GM12878 (cell line): ENCODE results near the gene OR8I2. TPM values are rescaled to one million over a fixed set of nuclear protein-coding genes. Genes with fewer than 3 reads are reported as not detected.

Source experiments
- ATAC-seq: fragments of 200-7000 bp; cut with Tn5 transposase; 3 replicates; pipeline ENCODE4 v1.9.1; 2020; ENCODE audit warnings: mild to moderate bottlenecking, moderate library complexity
- BruUV-seq: library from RNA; stranded (reverse); fragments of 400-500 nt; replicated peaks from 2 replicates; lab custom pipeline; 2021; lab: Mats Ljungman, UMichigan
- CTCF ChIA-PET: fragments of 300-600 bp; sonication (Branson Sonifier 250); formaldehyde crosslinking; extraction: SDS; loops from one replicate; lab custom pipeline; 2021; ENCODE audit warnings: inconsistent platforms; lab: Yijun Ruan, JAX
- POLR2A ChIA-PET: fragments of 350-600 bp; formaldehyde crosslinking; extraction: SDS; loops from one replicate; lab custom pipeline; 2021; ENCODE audit warnings: inconsistent platforms; lab: Charles Lee
- RAD21 ChIA-PET: fragments of 300-600 bp; sonication (Branson Sonifier 250); formaldehyde crosslinking; loops from one replicate; lab custom pipeline; 2023; ENCODE audit warnings: antibody characterized with exemption; ENCODE audit not compliant: unreplicated experiment; lab: Charles Lee
- SMC1A ChIA-PET: fragments of 300-600 bp; sonication (Branson Sonifier 250); formaldehyde crosslinking; loops from one replicate; lab custom pipeline; 2023; ENCODE audit not compliant: unreplicated experiment, uncharacterized antibody; lab: Charles Lee
- DNase-seq: peaks from one replicate; pipeline ENCODE4 v3.0.0-alpha.2; 2011; ENCODE audit warnings: low read depth, low spot score
- FAIRE-seq: peaks from 3 replicates; lab custom pipeline; 2011; peaks lifted over from hg19 to GRCh38; lab: Jason Lieb, UNC
- H2AFZ ChIP-seq: 2 replicates; pipeline ENCODE4 v1.6.0; 2011; ENCODE audit warnings: low read depth, low read length, control low read depth; ENCODE audit not compliant: control insufficient read depth
- H3K27ac ChIP-seq: 2 replicates; pipeline ENCODE4 v1.5.1; 2011; ENCODE audit warnings: control low read depth; ENCODE audit not compliant: control insufficient read depth, insufficient read depth
- H3K27me3 ChIP-seq, 2 experiments: replicated peaks in 1 of 2; 2 replicates each; pipeline versions ENCODE4 v1.6.0 to v1.6.1; 2011; ENCODE audit warnings: low read length in 1 of 2; ENCODE audit not compliant: control insufficient read depth in 2 of 2, insufficient read depth in 2 of 2
- H3K36me3 ChIP-seq, 2 experiments: 2 replicates each; pipeline ENCODE4 v1.5.1; 2011; ENCODE audit warnings: low read length in 1 of 2; ENCODE audit not compliant: control insufficient read depth in 2 of 2, insufficient read depth in 2 of 2
- H3K4me1 ChIP-seq: 2 replicates; pipeline ENCODE4 v1.6.1; 2011; ENCODE audit warnings: mild to moderate bottlenecking, low read length, moderate library complexity, mixed read lengths; ENCODE audit not compliant: control insufficient read depth, insufficient read depth
- H3K4me2 ChIP-seq: 2 replicates; pipeline ENCODE4 v1.6.0; 2011; ENCODE audit warnings: control low read depth; ENCODE audit not compliant: control insufficient read depth, insufficient read depth
- H3K4me3 ChIP-seq: fragments of 200-600 bp; sonication (generic); 2 replicates; pipeline ENCODE4 v1.5.1; 2016
- H3K79me2 ChIP-seq: 2 replicates; pipeline ENCODE4 v1.6.0; 2011; ENCODE audit warnings: low read length; ENCODE audit not compliant: control insufficient read depth, insufficient read depth
- H3K9ac ChIP-seq: 2 replicates; pipeline ENCODE4 v1.8.0; 2011; ENCODE audit warnings: low read length, control low read depth, mixed read lengths; ENCODE audit not compliant: control insufficient read depth, insufficient read depth
- H3K9me3 ChIP-seq: replicated peaks from 3 replicates; pipeline ENCODE4 v1.5.1; 2011; ENCODE audit warnings: mild to moderate bottlenecking, low read length; ENCODE audit not compliant: control insufficient read depth, insufficient read depth
- H4K20me1 ChIP-seq: 2 replicates; pipeline ENCODE4 v1.6.0; 2011; ENCODE audit not compliant: control insufficient read depth, insufficient read depth
- BACH1 ChIP-seq: fragments of 450-650 bp; IDR thresholded peaks from 2 replicates; pipeline ENCODE4 v1.6.1; 2017; ENCODE audit warnings: mild to moderate bottlenecking, borderline replicate concordance
- CREM ChIP-seq: IDR thresholded peaks from 2 replicates; pipeline ENCODE4 v1.6.1; 2014; ENCODE audit warnings: antibody characterized with exemption, low read depth
- EGR1 ChIP-seq, 2 experiments: IDR thresholded peaks; 1 replicate in 1 of 2; 2 replicates in 1 of 2; pipeline ENCODE4 v1.6.1; 2011 to 2012; ENCODE audit warnings: low read depth in 2 of 2, low read length in 2 of 2, borderline replicate concordance in 1 of 2, mild to moderate bottlenecking in 1 of 2, moderate library complexity in 1 of 2
- HDAC6 ChIP-seq: fragments of 200-600 bp; sonication (generic); IDR thresholded peaks from one replicate; pipeline ENCODE4 v1.8.0; 2017; ENCODE audit warnings: antibody characterized with exemption; ENCODE audit not compliant: unreplicated experiment
- KAT2A ChIP-seq: conservative IDR thresholded peaks from 2 replicates; pipeline ENCODE4 v1.6.1; 2011; ENCODE audit warnings: low read depth, low read length; ENCODE audit not compliant: control insufficient read depth
- LARP7 ChIP-seq: fragments of 450-650 bp; IDR thresholded peaks from 2 replicates; pipeline ENCODE4 v1.6.1; 2017; ENCODE audit warnings: mild to moderate bottlenecking
- POLR2A ChIP-seq: IDR thresholded peaks from 2 replicates; pipeline ENCODE4 v1.6.1; 2011; ENCODE audit warnings: low read depth, mild to moderate bottlenecking, low read length
- YBX1 ChIP-seq: fragments of 450-650 bp; IDR thresholded peaks from 2 replicates; pipeline ENCODE4 v1.6.1; 2016; ENCODE audit warnings: antibody characterized with exemption
- ZBTB33 ChIP-seq: fragments of 450-650 bp; IDR thresholded peaks from 2 replicates; pipeline ENCODE4 v1.6.1; 2017; ENCODE audit warnings: mild to moderate bottlenecking
- ZNF207 ChIP-seq: fragments of 450-650 bp; IDR thresholded peaks from 2 replicates; pipeline ENCODE4 v1.6.1; 2014; ENCODE audit warnings: antibody characterized with exemption, mild to moderate bottlenecking, borderline replicate concordance
- WGBS: methylation state at CpG from one replicate; pipeline ENCODE4 v1.1.6; 2016; ENCODE audit warnings: low lambda C conversion rate; ENCODE audit not compliant: insufficient replicate concordance, insufficient coverage; ENCODE audit errors: missing lambda C conversion rate; 5-methylcytosine and 5-hydroxymethylcytosine counted together
- in situ Hi-C: fragments of 300-500 bp; cut with MboI; formaldehyde crosslinking; loops from 9 replicates; pipeline ENCODE4 v1.14.3; 2018; ENCODE audit warnings: mixed read lengths
- intact Hi-C: fragments of 100-400 bp; cut with micrococcal nuclease; formaldehyde crosslinking; loops from one replicate; pipeline ENCODE4 v1.14.2; 2022; ENCODE audit not compliant: unreplicated experiment
- polyA plus RNA-seq, 11 experiments: library from polyadenylated mRNA; depleted of rRNA in 4 of 11; unstranded in 6 of 11; stranded (reverse) in 5 of 11; fragments of >200 nt; fragmentation: Nextera tagmentation in 4 of 11; fragmentation: Illumina TruSeq in 1 of 11; extraction: Ambion mirVana in 4 of 11; extraction: Trizol in 1 of 11; gene quantifications; 1 replicate in 1 of 11; 2 replicates in 10 of 11; pipeline versions ENCODE4 v1.2.1 to v1.2.3, GENCODE V29; 2011 to 2016; ENCODE audit warnings: inconsistent platforms in 2 of 11, missing spikeins in 2 of 11, low read depth in 1 of 11
- total RNA-seq, 4 experiments: library from RNA; depleted of rRNA in 3 of 4; stranded (reverse); fragments of >200 nt in 3 of 4; fragmentation: Illumina TruSeq in 1 of 4; extraction: Trizol in 1 of 4; gene quantifications; 2 replicates each; pipeline versions ENCODE4 v1.2.1 to v1.2.3, GENCODE V29; 2013 to 2021
- TF ChIP-seq, protein P1 (sequence below), 3 experiments: IDR thresholded peaks in 2 of 3; conservative IDR thresholded peaks in 1 of 3; 2 replicates each; pipeline ENCODE4 v1.5.1; 2011; ENCODE audit warnings: low read depth in 3 of 3, low read length in 3 of 3, mild to moderate bottlenecking in 3 of 3, control low read depth in 2 of 3, moderate library complexity in 2 of 3, inconsistent platforms in 1 of 3, mixed read lengths in 1 of 3; ENCODE audit not compliant: control insufficient read depth in 2 of 3, insufficient read depth in 1 of 3; ENCODE audit errors: extremely low read depth in 1 of 3
- TF ChIP-seq, protein P2 (sequence below): IDR thresholded peaks from 2 replicates; pipeline ENCODE4 v1.6.1; 2012; ENCODE audit warnings: low read depth, low read length, improper control_type of control experiment

Gene OR8I2
- total and polyA plus RNA-seq, 10 of the 15 experiments (the other 5 are each of a cell fraction or from before 2014, with no cell fraction given) = not detected

GRCh38 chr11:56045538-56045937 lies 47.6 kb upstream of the OR8I2 start (continued):
- no peak for TF ChIP-seq ZBTB33

DNA sequence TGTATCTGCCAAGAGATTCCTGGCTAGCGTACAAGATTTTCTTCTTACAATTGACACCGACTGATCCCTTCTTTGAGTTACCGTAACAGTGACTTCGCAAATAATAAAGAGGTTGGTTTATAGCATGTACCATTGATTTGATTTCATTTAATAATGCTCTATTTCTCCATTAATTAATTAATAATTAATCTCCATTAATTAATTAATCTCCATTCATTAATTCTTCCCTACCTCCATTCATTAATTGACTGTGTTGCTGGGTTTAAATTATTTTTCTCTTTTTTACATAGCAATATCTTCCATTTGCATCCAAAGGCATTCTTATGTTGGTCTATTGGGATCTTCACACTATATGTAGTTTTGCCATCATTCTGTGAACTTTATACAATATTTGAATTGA lies 44.6 kb upstream of the OR8I2 start:
- no peak overlapping the region for H3K4me2 ChIP-seq
- H3K27me3 ChIP-seq = no peaks in the 10 kb centered on the region
- POLR2A ChIA-PET = no interaction called here
- in situ Hi-C loops = loop anchor here (10.0 kb wide), 1 partner anchor 64 kb away; no protein-coding TSS in a partner anchor
- H3K4me3 ChIP-seq = no peak overlapping the region
- H3K9me3 ChIP-seq = no peaks in the 10 kb centered on the region
- no peak overlapping the region for H3K27ac ChIP-seq
- SMC1A ChIA-PET = no interaction called here
- CTCF ChIA-PET = no interaction called here
- DNase-seq (no peak), FAIRE-seq (no peak), ATAC-seq (no peak)
- H3K4me1 ChIP-seq = no peaks in the 10 kb centered on the region
- no peaks in the 10 kb centered on the region for H3K79me2 ChIP-seq
- no peak overlapping the region for H2AFZ ChIP-seq
- intact Hi-C loops = no loop called here
- 31% methylated on average over 4 of the region's 4 CpGs for WGBS
- H3K36me3 ChIP-seq = no peaks in the 10 kb centered on the region
- BruUV-seq = no TSS peak
- H4K20me1 ChIP-seq = no peaks in the 10 kb centered on the region
- H3K9ac ChIP-seq = no peak overlapping the region
- RAD21 ChIA-PET = no interaction called here
- no peak for TF ChIP-seq LARP7
- no peak for TF ChIP-seq HDAC6
- TF ChIP-seq CREM = no peak
- TF ChIP-seq, protein P1, sequence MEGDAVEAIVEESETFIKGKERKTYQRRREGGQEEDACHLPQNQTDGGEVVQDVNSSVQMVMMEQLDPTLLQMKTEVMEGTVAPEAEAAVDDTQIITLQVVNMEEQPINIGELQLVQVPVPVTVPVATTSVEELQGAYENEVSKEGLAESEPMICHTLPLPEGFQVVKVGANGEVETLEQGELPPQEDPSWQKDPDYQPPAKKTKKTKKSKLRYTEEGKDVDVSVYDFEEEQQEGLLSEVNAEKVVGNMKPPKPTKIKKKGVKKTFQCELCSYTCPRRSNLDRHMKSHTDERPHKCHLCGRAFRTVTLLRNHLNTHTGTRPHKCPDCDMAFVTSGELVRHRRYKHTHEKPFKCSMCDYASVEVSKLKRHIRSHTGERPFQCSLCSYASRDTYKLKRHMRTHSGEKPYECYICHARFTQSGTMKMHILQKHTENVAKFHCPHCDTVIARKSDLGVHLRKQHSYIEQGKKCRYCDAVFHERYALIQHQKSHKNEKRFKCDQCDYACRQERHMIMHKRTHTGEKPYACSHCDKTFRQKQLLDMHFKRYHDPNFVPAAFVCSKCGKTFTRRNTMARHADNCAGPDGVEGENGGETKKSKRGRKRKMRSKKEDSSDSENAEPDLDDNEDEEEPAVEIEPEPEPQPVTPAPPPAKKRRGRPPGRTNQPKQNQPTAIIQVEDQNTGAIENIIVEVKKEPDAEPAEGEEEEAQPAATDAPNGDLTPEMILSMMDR (IDR thresholded peaks at IDR 0.05 in 2 of 3, conservative IDR thresholded peaks at IDR 0.05 in 1 of 3; ENCODE audit: control insufficient read depth in 2 of 3, extremely low read depth in 1 of 3, insufficient read depth in 1 of 3, low read depth in 3 of 3, low read length in 3 of 3) = no peak
- TF ChIP-seq, protein P2, sequence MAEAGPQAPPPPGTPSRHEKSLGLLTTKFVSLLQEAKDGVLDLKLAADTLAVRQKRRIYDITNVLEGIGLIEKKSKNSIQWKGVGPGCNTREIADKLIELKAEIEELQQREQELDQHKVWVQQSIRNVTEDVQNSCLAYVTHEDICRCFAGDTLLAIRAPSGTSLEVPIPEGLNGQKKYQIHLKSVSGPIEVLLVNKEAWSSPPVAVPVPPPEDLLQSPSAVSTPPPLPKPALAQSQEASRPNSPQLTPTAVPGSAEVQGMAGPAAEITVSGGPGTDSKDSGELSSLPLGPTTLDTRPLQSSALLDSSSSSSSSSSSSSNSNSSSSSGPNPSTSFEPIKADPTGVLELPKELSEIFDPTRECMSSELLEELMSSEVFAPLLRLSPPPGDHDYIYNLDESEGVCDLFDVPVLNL = no peak
- no peak for TF ChIP-seq POLR2A
- TF ChIP-seq KAT2A = no peak
- TF ChIP-seq ZNF207 = no peak
- TF ChIP-seq EGR1 (IDR thresholded peaks at IDR 0.05; ENCODE audit: borderline replicate concordance in 1 of 2, low read depth in 2 of 2, low read length in 2 of 2) = no peak
- no peak for TF ChIP-seq BACH1
- TF ChIP-seq YBX1 = no peak
